IMR-90 (cell line): ENCODE data around the gene CASTOR1. TPM values are rescaled to one million over a fixed set of nuclear protein-coding genes. Genes with fewer than 3 reads are reported as not detected.
A peak's percentile ranks its signal among the peaks of the same experiment; 100 is the strongest.

Source experiments
- ATAC-seq: fragments of 200-7000 bp; cut with Tn5 transposase; 2 replicates; pipeline ENCODE4 v1.9.1; 2020; ENCODE audit warnings: low read depth, mild to moderate bottlenecking, moderate library complexity
- BruUV-seq: library from RNA; stranded (reverse); fragments of 400-500 nt; replicated peaks from 2 replicates; lab custom pipeline; 2021; lab: Mats Ljungman, UMichigan
- CTCF ChIA-PET: fragments of 300-600 bp; formaldehyde crosslinking; extraction: SDS; loops from one replicate; lab custom pipeline; 2021; ENCODE audit warnings: antibody characterized with exemption; lab: Yijun Ruan, JAX
- POLR2A ChIA-PET: fragments of 300-600 bp; sonication (Branson Sonifier 250); formaldehyde crosslinking; loops from one replicate; lab custom pipeline; 2022; ENCODE audit warnings: antibody characterized with exemption; ENCODE audit not compliant: unreplicated experiment; lab: Charles Lee
- DNase-seq: peaks from one replicate; pipeline ENCODE4 v3.0.0; 2013
- H2AFZ ChIP-seq: replicated peaks from 2 replicates; pipeline ENCODE3; 2013; ENCODE audit warnings: low read length, mild to moderate bottlenecking; ENCODE audit not compliant: poor library complexity
- H2AK5ac ChIP-seq: 2 replicates; pipeline ENCODE4 v1.6.1; 2013; ENCODE audit warnings: low read depth, low read length, inconsistent platforms
- H2AK9ac ChIP-seq: replicated peaks from 2 replicates; pipeline ENCODE3; 2013; ENCODE audit warnings: mild to moderate bottlenecking, low read depth, low read length, moderate library complexity; ENCODE audit not compliant: poor library complexity
- H2BK120ac ChIP-seq: 2 replicates; pipeline ENCODE4 v1.6.1; 2013; ENCODE audit warnings: low read depth, low read length, inconsistent platforms
- H2BK15ac ChIP-seq: 3 replicates; pipeline ENCODE4 v1.6.1; 2013; ENCODE audit warnings: low read depth, low read length, inconsistent platforms
- H2BK20ac ChIP-seq: 2 replicates; pipeline ENCODE4 v1.6.1; 2013; ENCODE audit warnings: low read depth, mild to moderate bottlenecking, inconsistent platforms, low read length, moderate library complexity
- H2BK5ac ChIP-seq: 2 replicates; pipeline ENCODE4 v1.6.1; 2013; ENCODE audit warnings: mild to moderate bottlenecking, low read depth, low read length, inconsistent platforms; ENCODE audit not compliant: poor library complexity, severe bottlenecking
- H3K14ac ChIP-seq: replicated peaks from 2 replicates; pipeline ENCODE4 v1.6.1; 2013; ENCODE audit warnings: low read depth, low read length, inconsistent platforms
- H3K18ac ChIP-seq: 2 replicates; pipeline ENCODE4 v1.6.1; 2013; ENCODE audit warnings: low read depth, low read length, control low read depth
- H3K23ac ChIP-seq: 2 replicates; pipeline ENCODE4 v1.6.1; 2013; ENCODE audit warnings: low read depth, low read length, inconsistent platforms
- H3K27ac ChIP-seq: 2 replicates; pipeline ENCODE4 v1.5.1; 2013; ENCODE audit warnings: mild to moderate bottlenecking, control low read depth, low read length; ENCODE audit not compliant: insufficient read depth
- H3K27me3 ChIP-seq: 2 replicates; pipeline ENCODE4 v1.6.1; 2013; ENCODE audit warnings: low read length; ENCODE audit not compliant: control insufficient read depth, insufficient read depth
- H3K36me3 ChIP-seq: 2 replicates; pipeline ENCODE4 v1.6.1; 2013; ENCODE audit warnings: low read length, mixed read lengths; ENCODE audit not compliant: control insufficient read depth, insufficient read depth
- H3K4ac ChIP-seq: 2 replicates; pipeline ENCODE4 v1.6.1; 2013; ENCODE audit warnings: low read depth, low read length, inconsistent platforms
- H3K4me1 ChIP-seq: 2 replicates; pipeline ENCODE4 v1.6.1; 2013; ENCODE audit warnings: low read length, mixed read lengths; ENCODE audit not compliant: control insufficient read depth, insufficient read depth
- H3K4me2 ChIP-seq: 2 replicates; pipeline ENCODE4 v1.6.1; 2013; ENCODE audit warnings: low read depth, mild to moderate bottlenecking, control low read depth, low read length, moderate library complexity
- H3K4me3 ChIP-seq: 2 replicates; pipeline ENCODE4 v1.5.1; 2013; ENCODE audit warnings: low read depth, mild to moderate bottlenecking, control low read depth, low read length, moderate library complexity; ENCODE audit not compliant: insufficient read depth
- H3K56ac ChIP-seq: 2 replicates; pipeline ENCODE4 v1.6.1; 2013; ENCODE audit warnings: low read length, inconsistent platforms; ENCODE audit not compliant: insufficient read depth; ENCODE audit errors: extremely low read depth
- H3K79me1 ChIP-seq, 2 experiments: 2 replicates each; pipeline ENCODE4 v1.6.1; 2013; ENCODE audit warnings: low read length in 2 of 2, inconsistent platforms in 1 of 2, low read depth in 1 of 2
- H3K9ac ChIP-seq: 2 replicates; pipeline ENCODE4 v1.6.1; 2013; ENCODE audit warnings: low read depth, low read length, control low read depth
- H3K9me1 ChIP-seq: 2 replicates; pipeline ENCODE4 v1.6.1; 2013; ENCODE audit warnings: low read length, inconsistent platforms; ENCODE audit not compliant: insufficient read depth
- H3K9me3 ChIP-seq: 2 replicates; pipeline ENCODE4 v1.6.1; 2013; ENCODE audit warnings: low read length; ENCODE audit not compliant: control insufficient read depth, insufficient read depth
- H4K20me1 ChIP-seq: 2 replicates; pipeline ENCODE4 v1.6.1; 2013; ENCODE audit warnings: low read length, inconsistent platforms; ENCODE audit not compliant: insufficient read depth
- H4K5ac ChIP-seq: 2 replicates; pipeline ENCODE4 v1.6.1; 2013; ENCODE audit warnings: mild to moderate bottlenecking, low read depth, low read length, control low read depth
- H4K8ac ChIP-seq, 2 experiments: 2 replicates each; pipeline ENCODE4 v1.6.1; 2013; ENCODE audit warnings: low read depth in 2 of 2, low read length in 2 of 2, control low read depth in 1 of 2, inconsistent platforms in 1 of 2
- H4K91ac ChIP-seq: 2 replicates; pipeline ENCODE4 v1.6.1; 2013; ENCODE audit warnings: low read depth, low read length, inconsistent platforms; ENCODE audit not compliant: insufficient read depth
- MAZ ChIP-seq: IDR thresholded peaks from 2 replicates; pipeline ENCODE4 v1.6.1; 2012; ENCODE audit warnings: low read depth, mild to moderate bottlenecking, low read length, improper control_type of control experiment, moderate library complexity, borderline replicate concordance
- SMC3 ChIP-seq: fragments of 150-350 bp; IDR thresholded peaks from 2 replicates; pipeline ENCODE4 v1.6.1; 2016; ENCODE audit warnings: low read depth, mild to moderate bottlenecking, antibody characterized with exemption, low read length, moderate library complexity
- WGBS, 2 experiments: methylation state at CpG; one replicate each; pipeline versions ENCODE4 v1.1.5 to v1.1.7; 2013; ENCODE audit warnings: missing lambda C conversion rate in 2 of 2; ENCODE audit not compliant: insufficient read length in 1 of 2; ENCODE audit errors: extremely low coverage in 2 of 2; 5-methylcytosine and 5-hydroxymethylcytosine counted together
- dilution Hi-C: fragments of 300-500 bp; cut with HindIII; formaldehyde crosslinking; loops from one replicate; pipeline ENCODE4 v1.14.3; 2018; ENCODE audit warnings: low sequenced_read_pairs; ENCODE audit not compliant: unreplicated experiment
- in situ Hi-C: fragments of 300-500 bp; cut with MboI; formaldehyde crosslinking; loops from 3 replicates; pipeline ENCODE4 v1.14.3; 2019; ENCODE audit warnings: low sequenced_read_pairs, inconsistent platforms, mixed read lengths
- intact Hi-C: fragments of 100-400 bp; cut with micrococcal nuclease; formaldehyde crosslinking; loops from 2 replicates; pipeline ENCODE4 v1.10.0; 2022
- polyA plus RNA-seq, 3 experiments: library from polyadenylated mRNA; depleted of rRNA; stranded (reverse); fragments of >200 nt; gene quantifications; 2 replicates each; pipeline ENCODE4 v1.2.3, GENCODE V29; 2012; ENCODE audit warnings: low replicate concordance in 1 of 3
- total RNA-seq: library from RNA; depleted of rRNA; stranded (reverse); fragments of >200 nt; gene quantifications from 2 replicates; pipeline ENCODE4 v1.2.3, GENCODE V29; 2012; rRNA removed

The CASTOR1 gene
- total and polyA plus RNA-seq, 2 of the 4 experiments (the other 2 are of a cell fraction): 10.6 to 23.5 TPM

DNA sequence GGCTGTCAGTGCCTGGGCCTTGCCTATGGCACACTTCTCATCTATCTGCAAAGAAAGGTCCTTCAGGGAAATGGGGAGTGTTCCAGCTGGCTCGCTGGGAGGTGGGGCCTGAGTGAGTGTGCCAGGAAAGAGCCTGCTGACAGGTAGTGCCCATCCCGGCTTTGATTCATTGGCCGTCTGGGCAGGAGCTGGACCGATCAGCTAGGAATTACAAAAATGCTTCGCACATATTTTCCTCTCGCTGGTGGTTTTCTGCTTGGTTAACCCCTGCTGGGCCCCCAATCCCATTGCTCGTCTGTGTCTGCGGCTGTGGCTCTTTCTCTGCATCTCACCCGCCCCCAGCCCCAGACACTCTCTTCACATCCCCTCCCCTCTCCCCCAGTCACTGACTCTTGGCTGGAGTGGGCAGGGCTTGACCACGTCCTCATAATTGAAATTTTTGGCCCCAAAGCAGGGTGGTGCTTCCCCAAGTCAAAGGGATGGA is 53.6 kb downstream of the CASTOR1 start:
- Histone ChIP-seq H3K9ac (peak overlapping the region; percentile 74), H3K18ac (peak overlapping the region; percentile 90), H2BK120ac (peak overlapping the region; percentile 99), H3K9me3 (no peaks in the 10 kb centered on the region), H2AK5ac (peak overlapping the region; percentile 97), H2AK9ac (peak overlapping the region; percentile 85), H2AFZ (peak overlapping the region; percentile 25), H3K4me3 (no peak overlapping the region), H4K20me1 (no peaks in the 10 kb centered on the region), H2BK5ac (peak overlapping the region; percentile 87), H3K36me3 (peaks cover 3% of the 10 kb centered on the region; the same call in 1 of the 2 replicates), H4K5ac (peak overlapping the region; percentile 89), H3K14ac (peak overlapping the region; percentile 96), H2BK20ac (peak overlapping the region; percentile 97), H3K4ac (peak overlapping the region; percentile 98), H3K23ac (peak overlapping the region; percentile 93), H3K9me1 (peaks cover 12% of the 10 kb centered on the region), H3K4me1 (peaks cover 35% of the 10 kb centered on the region), H3K27ac (peak overlapping the region; percentile 91), H3K27me3 (no peaks in the 10 kb centered on the region), H2BK15ac (peak overlapping the region; percentile 78), H4K8ac (peak overlapping the region; percentile 98 to 99), H3K56ac (peak overlapping the region; percentile 94), H3K79me1 (peaks cover 0 to 7% of the 10 kb centered on the region in 2 experiments; a peak in 1 of 4 replicates), H4K91ac (peak overlapping the region; percentile 99), H3K4me2 (no peak overlapping the region)
- intact Hi-C loops (loop anchor here (1.0 to 5.0 kb wide), 2 partner anchors 28 to 38 kb away; no protein-coding TSS in a partner anchor), in situ Hi-C loops (no loop called here), dilution Hi-C loops (no loop called here)
- WGBS, 2 experiments: 12% methylated on average over 7 of the region's 10 CpGs; no CpG with 5 or more reads in 1 of the 2 experiments
- no TSS peak for BruUV-seq
- ATAC-seq (peak; percentile 61), DNase-seq (peak; percentile 88)
- POLR2A ChIA-PET: interaction anchor here (1.5 kb wide), 1 partner anchor 31 kb away, joined by 6 read pairs; no protein-coding TSS in a partner anchor
- CTCF ChIA-PET: no interaction called here
- peak; percentile 69; the same call in 1 of the 2 replicates for TF ChIP-seq MAZ
- TF ChIP-seq SMC3: no peak

Other genes with a start within 250 kb of the CASTOR1 start
- gene HORMAD2, start 209.0 kb downstream of the CASTOR1 start, total RNA-seq: not detected in 2 replicates
- gene HORMAD2, start 209.0 kb downstream of the CASTOR1 start, polyA plus RNA-seq (2012; rRNA removed): not detected in 2 replicates
- gene LIF, start 42.7 kb downstream of the CASTOR1 start, total RNA-seq: 79.4 and 130 TPM in 2 replicates
- 203 and 214 TPM in 2 replicates for gene LIF, start 42.7 kb downstream of the CASTOR1 start, polyA plus RNA-seq (2012; rRNA removed)
- gene OSM, start 22.7 kb downstream of the CASTOR1 start, total RNA-seq: not detected in 2 replicates
- gene OSM, start 22.7 kb downstream of the CASTOR1 start, polyA plus RNA-seq (2012; rRNA removed): not detected in 2 replicates
- gene TBC1D10A, start 37.4 kb upstream of the CASTOR1 start, total RNA-seq: 16.3 and 18.9 TPM in 2 replicates
- 33.1 and 34.4 TPM in 2 replicates for gene TBC1D10A, start 37.4 kb upstream of the CASTOR1 start, polyA plus RNA-seq (2012; rRNA removed)
- gene SF3A1, start 67.4 kb upstream of the CASTOR1 start, total RNA-seq: 36.9 and 49.7 TPM in 2 replicates
- gene SF3A1, start 67.4 kb upstream of the CASTOR1 start, polyA plus RNA-seq (2012; rRNA removed): 67.2 and 68.9 TPM in 2 replicates
- 0.83 and 0.90 TPM in 2 replicates for gene CCDC157, start 67.5 kb upstream of the CASTOR1 start, total RNA-seq
- 2.2 and 2.6 TPM in 2 replicates for gene CCDC157, start 67.5 kb upstream of the CASTOR1 start, polyA plus RNA-seq (2012; rRNA removed)
- gene RNF215, start 97.9 kb upstream of the CASTOR1 start, total RNA-seq: 13.6 and 15.8 TPM in 2 replicates
- gene RNF215, start 97.9 kb upstream of the CASTOR1 start, polyA plus RNA-seq (2012; rRNA removed): 21.4 and 21.9 TPM in 2 replicates
- 37.8 and 54.8 TPM in 2 replicates for gene SEC14L2, start 107.5 kb upstream of the CASTOR1 start, total RNA-seq
- 24.0 and 38.7 TPM in 2 replicates for gene SEC14L2, start 107.5 kb upstream of the CASTOR1 start, polyA plus RNA-seq (2012; rRNA removed)
- 5.6 and 7.3 TPM in 2 replicates for gene MTFP1, start 136.3 kb upstream of the CASTOR1 start, total RNA-seq
- gene MTFP1, start 136.3 kb upstream of the CASTOR1 start, polyA plus RNA-seq (2012; rRNA removed): 7.7 and 8.1 TPM in 2 replicates
- not detected in 2 replicates for gene SEC14L3, start 182.5 kb upstream of the CASTOR1 start, total RNA-seq
- gene SEC14L3, start 182.5 kb upstream of the CASTOR1 start, polyA plus RNA-seq (2012; rRNA removed): not detected in 2 replicates
- not detected in 2 replicates for gene SEC14L4, start 216.2 kb upstream of the CASTOR1 start, total RNA-seq
- gene SEC14L4, start 216.2 kb upstream of the CASTOR1 start, polyA plus RNA-seq (2012; rRNA removed): not detected in 2 replicates